ENCODE measurements around the gene CPM. TPM values are rescaled to one million over a fixed set of nuclear protein-coding genes. Genes with fewer than 3 reads are reported as not detected.

CPM gene
- total and polyA plus RNA-seq, 2 donors (not counting 3 experiments of a cell fraction or from before 2014, with no cell fraction given) = not detected

GRCh38 chr12:68978678-68979077, 45.7 kb upstream of the CPM start:
- H3K36me3 ChIP-seq (ENCODE audit: control insufficient read depth in 2 of 2, extremely low read depth in 1 of 2, insufficient read depth in 2 of 2, low read length in 2 of 2) = no peaks in the 10 kb centered on the region
- TF ChIP-seq MAX (IDR thresholded peaks at IDR 0.05; ENCODE audit: insufficient read depth, insufficient read length) (no peak), MYC (IDR thresholded peaks at IDR 0.05; ENCODE audit: low read depth, low read length) (no peak), GATA2 (IDR thresholded peaks at IDR 0.05; ENCODE audit: insufficient read depth, insufficient read length, low read depth, low read length) (no peak), POLR2AphosphoS5 (IDR thresholded peaks at IDR 0.05; ENCODE audit: insufficient read depth, low read depth, low read length) (no peak), POLR2A (IDR thresholded peaks at IDR 0.05; ENCODE audit: low read depth, low read length) (no peak), EZH2 (IDR thresholded peaks at IDR 0.05; ENCODE audit: borderline replicate concordance, low read depth, low read length, severe bottlenecking) (no peak), CTCF (IDR thresholded peaks at IDR 0.05; ENCODE audit: extremely low read depth in 1 of 2, insufficient read depth in 1 of 2, low read depth in 1 of 2, low read length in 2 of 2) (no peak), JUN (IDR thresholded peaks at IDR 0.05; ENCODE audit: borderline replicate concordance, insufficient read depth, insufficient read length, low read depth) (no peak), FOS (IDR thresholded peaks at IDR 0.05; ENCODE audit: borderline replicate concordance, insufficient read depth, low read length) (no peak)
- BruUV-seq (replicated peaks) = no TSS peak
- H3K79me2 ChIP-seq (ENCODE audit: control insufficient read depth, insufficient read depth, low read length) = no peaks in the 10 kb centered on the region
- intact Hi-C loops (cut with micrococcal nuclease) = no loop called here
- H3K9me1 ChIP-seq (replicated peaks; ENCODE audit: control insufficient read depth, extremely low read depth, insufficient read depth, low read length) = no peaks in the 10 kb centered on the region
- DNase-seq (ENCODE audit: low read depth, low spot score) (no peak), FAIRE-seq (no peak)
- CTCF ChIA-PET = no interaction called here
- H3K27me3 ChIP-seq (ENCODE audit: control insufficient read depth in 2 of 2, insufficient read depth in 2 of 2, low read length in 2 of 2) = peaks cover 0 to 5% of the 10 kb centered on the region in 2 experiments
- no peak overlapping the region for H3K4me3 ChIP-seq (replicated peaks in 1 of 3; ENCODE audit: insufficient read depth in 1 of 3, low read depth in 1 of 3, low read length in 3 of 3)
- H4K20me1 ChIP-seq (replicated peaks; ENCODE audit: control insufficient read depth, extremely low read depth, insufficient read depth, low read length) = no peaks in the 10 kb centered on the region
- no peak overlapping the region for H3K9ac ChIP-seq (replicated peaks; ENCODE audit: extremely low read depth, insufficient read depth, low read length)
- no peak overlapping the region for H3K4me2 ChIP-seq (ENCODE audit: insufficient read depth, low read length)
- H3K27ac ChIP-seq (ENCODE audit: insufficient read depth, low read depth, low read length) = no peak overlapping the region
- no peaks in the 10 kb centered on the region for H3K4me1 ChIP-seq (ENCODE audit: control insufficient read depth, extremely low read depth, insufficient read depth, low read length)
- dilution Hi-C loops (cut with MboI; ENCODE audit: extremely low pct_ligation_motif_present, low sequenced_read_pairs) = no loop called here
- H3K9me3 ChIP-seq (replicated peaks; ENCODE audit: control insufficient read depth, insufficient read depth, low read length) = no peaks in the 10 kb centered on the region
- POLR2A ChIA-PET = no interaction called here
- no peak overlapping the region for H2AFZ ChIP-seq (ENCODE audit: low read depth, low read length)
